Measurements from ENCODE around the gene MTARC2. TPM values are rescaled to one million over a fixed set of nuclear protein-coding genes. Genes with fewer than 3 reads are reported as not detected.
"Not testable (repeated sequence)": the region's sequence is repeated elsewhere in the genome, so short reads cannot be mapped to it uniquely, and the experiment has no call there.

Gene MTARC2
- total RNA-seq, 1 donor from 2014 or later = 18.8 TPM

DNA sequence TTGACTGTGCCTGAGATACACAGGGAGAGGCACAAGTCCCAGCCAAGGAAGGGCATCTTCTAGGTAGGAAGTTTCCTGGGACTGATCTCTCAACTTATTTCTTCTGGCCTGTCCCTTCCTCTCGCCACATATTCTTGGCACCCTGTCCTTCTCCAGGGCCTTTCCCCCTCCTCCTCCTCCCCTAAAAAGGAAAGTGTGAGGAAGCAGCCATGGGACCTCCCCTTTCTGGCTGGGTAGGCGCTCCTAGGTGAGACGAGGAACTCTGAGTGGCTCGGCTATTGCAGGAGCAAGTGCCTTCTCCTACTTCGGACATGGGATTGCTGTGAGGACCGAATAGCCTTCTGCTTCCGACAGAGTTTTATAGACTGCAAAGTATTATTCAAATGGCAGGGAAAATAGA, 15.5 kb upstream of the MTARC2 start:
- no peak for DNase-seq (ENCODE audit: low spot score)

- DNase-seq (ENCODE audit: low spot score) = peak; percentile 89
Measured at GRCh38 chr1:220733086-220733601, 15.0 kb upstream of the MTARC2 start.

DNA sequence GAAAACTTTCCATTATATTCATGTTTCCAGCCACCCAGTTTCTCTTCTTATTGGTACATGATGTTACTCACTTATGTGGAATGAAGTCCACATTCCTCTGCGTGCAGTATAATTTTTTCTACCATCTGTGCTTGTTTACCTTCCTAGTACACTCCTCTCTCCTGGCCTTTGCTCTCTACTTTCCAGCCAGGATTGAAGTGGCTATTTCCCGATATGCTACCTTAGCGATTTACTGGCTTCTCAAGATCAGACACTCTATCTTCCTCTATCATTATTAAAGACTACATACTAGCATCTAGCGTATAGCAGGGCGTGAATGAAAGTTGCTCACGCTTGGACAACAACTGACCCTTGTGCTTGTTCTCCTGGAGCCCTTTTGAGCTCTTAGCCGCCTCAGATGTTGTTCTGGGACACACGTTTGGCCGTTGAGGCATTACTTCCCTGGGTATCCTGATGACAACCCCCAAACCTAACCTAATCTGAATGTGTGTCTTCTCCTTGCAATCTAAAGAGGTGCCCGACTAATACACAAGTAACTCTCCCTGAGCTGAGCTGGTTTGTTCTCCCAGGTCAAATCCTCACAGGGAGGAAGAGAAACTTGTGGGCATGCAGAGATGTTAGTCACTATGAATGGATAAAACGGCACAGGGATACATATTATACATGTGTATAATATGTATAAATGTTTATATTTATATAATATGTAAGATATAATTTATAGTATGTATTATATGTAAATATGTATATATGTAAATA, 13.4 kb upstream of the MTARC2 start:
- DNase-seq (ENCODE audit: low spot score) = no peak

DNA sequence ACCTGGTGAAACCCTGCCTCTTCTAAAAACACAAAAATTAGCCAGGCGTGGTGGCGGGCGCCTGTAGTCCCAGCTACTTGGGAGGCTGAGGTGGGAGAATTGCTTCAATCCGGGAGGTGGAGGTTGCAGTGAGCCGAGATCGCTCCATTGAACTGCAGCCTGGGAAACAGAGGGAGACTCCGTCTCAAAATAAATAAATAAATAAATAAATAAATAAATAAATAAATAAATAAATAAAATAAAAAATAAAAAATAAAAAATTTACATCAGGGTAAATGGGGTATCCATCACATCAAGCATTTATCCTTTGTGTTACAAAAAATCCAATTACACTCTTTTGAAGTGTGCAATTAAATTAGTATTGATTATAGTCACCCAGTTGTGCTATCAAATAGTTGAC, 11.8 kb upstream of the MTARC2 start:
- not testable (repeated sequence) for DNase-seq (ENCODE audit: low spot score)

DNA sequence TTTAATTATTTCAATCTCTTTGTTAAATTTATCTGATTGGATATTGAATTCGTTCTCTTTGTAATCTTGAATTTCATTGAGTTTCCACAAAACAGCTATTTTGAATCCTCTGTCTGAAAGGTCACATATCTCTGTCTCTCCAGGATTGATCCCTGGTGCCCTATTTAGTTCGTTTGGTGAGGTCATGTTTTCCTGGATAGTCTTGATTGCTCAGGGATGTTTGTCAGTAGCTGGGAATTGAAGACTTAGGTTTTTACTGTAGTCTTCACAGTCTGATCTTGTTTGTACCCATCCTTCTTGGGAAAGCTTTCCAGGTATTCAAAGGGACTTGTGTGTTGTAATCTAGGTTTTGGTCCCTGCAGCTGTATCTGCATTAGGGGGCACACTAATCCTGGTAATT, 6.8 kb upstream of the MTARC2 start:
- no peak for DNase-seq (ENCODE audit: low spot score)

GRCh38 chr1:220741825-220742224, 6.3 kb upstream of the MTARC2 start:
- no peak for DNase-seq (ENCODE audit: low spot score)

- no peak for DNase-seq (ENCODE audit: low spot score)
Measured at GRCh38 chr1:220742520-220742919, 5.6 kb upstream of the MTARC2 start.

GRCh38 chr1:220746851-220747250, 1.3 kb upstream of the MTARC2 start:
- DNase-seq (ENCODE audit: low spot score) = no peak

GRCh38 chr1:220747437-220748088, 559 bp upstream of the MTARC2 start:
- DNase-seq (ENCODE audit: low spot score) = no peak

DNA sequence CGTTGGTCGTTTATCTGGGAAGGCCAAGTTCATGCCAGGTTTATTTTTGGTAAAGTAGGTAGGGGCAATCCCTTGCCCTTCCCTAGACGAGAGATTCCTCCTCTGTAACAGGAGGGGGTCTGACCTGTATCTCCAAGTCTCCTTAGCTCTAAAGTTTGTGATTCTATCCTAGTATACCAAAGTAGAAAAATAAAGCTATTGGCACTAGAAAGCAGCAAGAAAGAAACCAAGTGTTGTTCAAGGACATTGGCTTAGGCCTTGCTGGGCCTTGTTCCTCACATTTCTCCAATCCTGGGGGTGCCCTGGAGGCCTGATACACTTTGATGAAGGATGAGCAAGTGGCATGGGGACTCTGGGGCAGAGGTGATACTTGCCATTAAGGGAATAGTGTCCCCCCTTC, 814 bp downstream of the MTARC2 start:
- DNase-seq (ENCODE audit: low spot score) = no peak

GRCh38 chr1:220750131-220750515, 2.0 kb downstream of the MTARC2 start:
- peak; percentile 40 for DNase-seq (ENCODE audit: low spot score)

- no peak for DNase-seq (ENCODE audit: low spot score)
Measured at GRCh38 chr1:220751111-220751510, 3.0 kb downstream of the MTARC2 start.

DNA sequence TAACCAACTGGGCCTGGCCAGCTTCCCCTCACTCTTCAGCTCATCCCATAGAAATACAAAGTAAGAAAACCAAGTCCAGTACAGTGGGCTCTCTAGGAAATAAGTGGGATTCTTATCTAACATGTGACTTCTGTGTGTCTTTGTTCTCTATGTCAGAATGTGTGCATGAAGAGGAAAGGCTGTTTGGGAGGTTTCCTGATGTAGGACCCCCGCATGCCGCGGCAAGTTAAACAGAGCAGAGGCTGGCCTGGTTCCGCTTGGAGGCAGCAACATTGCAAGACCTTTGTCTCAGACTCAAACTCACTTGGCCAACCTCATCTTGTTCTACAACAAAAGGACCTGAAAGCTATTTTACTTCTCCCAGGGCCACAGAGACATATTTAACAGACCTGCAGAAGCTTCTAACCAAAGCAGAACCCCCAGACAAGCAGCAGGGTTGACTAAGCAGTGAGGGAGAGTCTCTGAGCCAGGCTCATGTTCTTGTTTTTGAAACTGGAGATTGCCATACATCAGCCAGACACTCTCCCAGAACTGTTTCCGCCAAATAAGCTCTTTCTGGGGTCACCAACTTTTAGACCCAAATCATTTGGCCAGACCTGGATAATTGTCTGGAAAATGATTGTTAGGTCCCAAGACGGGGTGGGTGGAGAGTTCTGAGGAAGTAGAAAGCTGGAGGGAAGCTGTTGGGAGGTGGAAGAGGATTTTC, 6.2 kb downstream of the MTARC2 start:
- no peak for DNase-seq (ENCODE audit: low spot score)

GRCh38 chr1:220754918-220755295, 6.8 kb downstream of the MTARC2 start:
- DNase-seq (ENCODE audit: low spot score) = no peak

GRCh38 chr1:220755309-220755708, 7.2 kb downstream of the MTARC2 start:
- no peak for DNase-seq (ENCODE audit: low spot score)

- no peak for DNase-seq (ENCODE audit: low spot score)
Measured at GRCh38 chr1:220757441-220757840, 9.3 kb downstream of the MTARC2 start.

GRCh38 chr1:220759147-220759546, 11.0 kb downstream of the MTARC2 start:
- no peak for DNase-seq (ENCODE audit: low spot score)

DNA sequence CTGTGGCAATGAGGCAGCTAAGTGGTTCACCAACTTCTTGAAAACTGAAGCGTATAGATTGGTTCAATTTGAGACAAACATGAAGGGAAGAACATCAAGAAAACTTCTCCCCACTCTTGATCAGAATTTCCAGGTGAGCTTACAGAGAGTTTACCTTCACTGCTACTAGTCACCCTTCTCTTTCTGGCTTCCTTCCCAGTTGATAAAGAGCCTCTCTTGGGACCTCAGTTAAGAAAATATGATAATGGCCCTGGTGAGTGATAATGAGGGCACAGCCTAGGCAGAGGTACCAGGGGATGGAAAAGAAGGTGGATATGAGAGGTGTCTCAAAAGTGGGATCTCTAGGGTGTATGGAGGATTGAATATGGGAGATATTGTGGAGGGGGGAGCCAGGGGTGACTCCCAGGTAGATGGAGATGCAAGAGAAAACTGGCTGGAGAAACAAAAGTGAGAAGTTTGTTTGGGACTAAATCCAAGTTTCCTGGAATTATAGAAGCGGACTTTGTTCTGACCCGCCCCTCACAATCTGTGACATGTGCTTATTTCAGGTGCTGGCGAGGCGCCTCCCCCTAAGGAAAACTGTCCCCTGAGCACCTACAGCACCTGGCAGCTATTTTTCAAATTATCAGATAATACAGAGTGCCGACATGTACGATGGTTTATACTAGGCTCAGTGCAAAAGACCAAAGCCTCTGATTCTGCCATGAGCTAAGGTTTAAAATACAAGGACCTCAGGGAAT, 13.7 kb downstream of the MTARC2 start:
- no peak for DNase-seq (ENCODE audit: low spot score)

DNA sequence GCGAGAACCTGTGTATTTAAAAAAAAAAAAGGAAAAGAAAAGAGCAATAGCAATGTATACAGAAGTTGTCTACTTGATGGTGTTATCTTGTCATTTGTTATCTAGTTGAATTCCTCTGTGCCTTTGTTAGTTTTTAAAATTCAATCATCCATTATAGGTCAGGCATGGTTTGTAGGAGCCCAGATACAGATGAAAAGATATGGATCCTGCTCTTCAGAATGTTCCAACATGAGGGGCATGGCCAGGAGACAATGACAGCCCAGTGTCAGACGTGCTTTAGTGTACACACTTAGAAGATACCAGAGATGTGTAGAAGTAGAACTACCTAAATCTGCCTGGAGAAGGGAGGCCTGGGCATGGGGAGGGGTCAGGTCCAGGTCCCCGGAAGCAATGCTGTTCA, 16.6 kb downstream of the MTARC2 start:
- DNase-seq (ENCODE audit: low spot score) = no peak

- DNase-seq (ENCODE audit: low spot score) = no peak
Measured at GRCh38 chr1:220767312-220768125, 19.4 kb downstream of the MTARC2 start.

DNA sequence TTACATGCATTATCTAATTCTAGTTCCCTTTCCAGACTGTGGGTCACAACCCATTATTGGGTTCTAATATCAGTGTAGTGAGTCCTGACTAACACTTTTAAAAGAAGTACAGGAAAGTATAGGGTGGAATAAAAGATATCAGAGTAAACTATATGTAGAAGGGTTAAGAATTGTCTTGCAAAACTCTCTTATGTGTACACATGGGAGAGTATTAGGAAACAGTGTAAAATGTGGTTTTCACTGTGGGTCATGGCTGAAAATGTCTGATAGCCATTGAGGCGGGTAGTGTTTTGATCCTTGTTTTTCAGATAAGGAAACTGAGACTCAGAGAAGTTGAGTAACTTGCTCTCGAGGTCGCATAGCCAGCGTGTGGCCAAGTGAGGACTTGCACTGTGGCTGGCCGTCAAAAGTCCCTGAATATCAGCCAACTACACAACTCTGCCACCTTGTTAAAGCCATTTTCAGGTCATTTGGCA, 20.0 kb downstream of the MTARC2 start:
- DNase-seq (ENCODE audit: low spot score) = peak; percentile 40
